ENCODE data around the gene RUBCNL.

The RUBCNL gene

GRCh38 chr13:46367617-46368327, 19.3 kb downstream of the RUBCNL start:
- H3K9me3 ChIP-seq (replicated peaks; ENCODE audit: insufficient read depth, low read length), result no peaks in the 10 kb centered on the region
- H3K4me1 ChIP-seq (ENCODE audit: low read length), result peaks cover 16% of the 10 kb centered on the region
- H3K9ac ChIP-seq (ENCODE audit: low read length), result no peak overlapping the region
- H4K20me1 ChIP-seq (ENCODE audit: insufficient read depth, low read length), result no peaks in the 10 kb centered on the region
- H3K36me3 ChIP-seq (replicated peaks; ENCODE audit: insufficient read depth, low read length), result no peaks in the 10 kb centered on the region
- no peaks in the 10 kb centered on the region for H3K79me2 ChIP-seq (ENCODE audit: low read length)
- no peaks in the 10 kb centered on the region for H3K27me3 ChIP-seq (replicated peaks; ENCODE audit: insufficient read depth, low read length)
- H3K9me2 ChIP-seq (replicated peaks; ENCODE audit: insufficient read depth, low read length), result no peaks in the 10 kb centered on the region
- no peak overlapping the region for H3K27ac ChIP-seq (ENCODE audit: low read length)
- H3F3A ChIP-seq (ENCODE audit: insufficient read depth, low read length), result no peaks in the 10 kb centered on the region; the same call in 1 of the 2 replicates
- no peak for DNase-seq
- TF ChIP-seq CTCF (IDR thresholded peaks at IDR 0.05; ENCODE audit: low read length) (no peak), EZH2phosphoT487 (IDR thresholded peaks at IDR 0.05; ENCODE audit: low read length) (no peak), EZH2 (optimal IDR thresholded peaks at IDR 0.05; ENCODE audit: low read depth, low read length) (no peak)
- no peak overlapping the region for H3K4me3 ChIP-seq (ENCODE audit: low read length)
- H3K4me2 ChIP-seq (ENCODE audit: low read depth, low read length), result no peak overlapping the region
- H2AFZ ChIP-seq (ENCODE audit: low read length), result no peak overlapping the region

GRCh38 chr13:46361276-46361934, 25.6 kb downstream of the RUBCNL start:
- H3K4me3 ChIP-seq (ENCODE audit: low read length), result no peak overlapping the region
- no peaks in the 10 kb centered on the region for H3K9me2 ChIP-seq (replicated peaks; ENCODE audit: insufficient read depth, low read length)
- no peaks in the 10 kb centered on the region for H3K4me1 ChIP-seq (ENCODE audit: low read length)
- no peak overlapping the region for H3K27ac ChIP-seq (ENCODE audit: low read length)
- H3K9ac ChIP-seq (ENCODE audit: low read length), result no peak overlapping the region
- no peaks in the 10 kb centered on the region for H3K36me3 ChIP-seq (replicated peaks; ENCODE audit: insufficient read depth, low read length)
- TF ChIP-seq CTCF (IDR thresholded peaks at IDR 0.05; ENCODE audit: low read length) (no peak), EZH2 (optimal IDR thresholded peaks at IDR 0.05; ENCODE audit: low read depth, low read length) (no peak), EZH2phosphoT487 (IDR thresholded peaks at IDR 0.05; ENCODE audit: low read length) (no peak)
- no peak overlapping the region for H3K4me2 ChIP-seq (ENCODE audit: low read depth, low read length)
- H3K79me2 ChIP-seq (ENCODE audit: low read length), result no peaks in the 10 kb centered on the region
- H4K20me1 ChIP-seq (ENCODE audit: insufficient read depth, low read length), result no peaks in the 10 kb centered on the region
- no peak for DNase-seq
- H3K9me3 ChIP-seq (replicated peaks; ENCODE audit: insufficient read depth, low read length), result no peaks in the 10 kb centered on the region
- no peak overlapping the region for H2AFZ ChIP-seq (ENCODE audit: low read length)
- no peaks in the 10 kb centered on the region for H3F3A ChIP-seq (ENCODE audit: insufficient read depth, low read length)
- H3K27me3 ChIP-seq (replicated peaks; ENCODE audit: insufficient read depth, low read length), result no peaks in the 10 kb centered on the region

GRCh38 chr13:46360604-46361003, 26.4 kb downstream of the RUBCNL start:
- Histone ChIP-seq H3K79me2 (ENCODE audit: low read length) (no peaks in the 10 kb centered on the region), H3F3A (ENCODE audit: insufficient read depth, low read length) (no peaks in the 10 kb centered on the region), H3K4me2 (ENCODE audit: low read depth, low read length) (no peak overlapping the region), H3K9me3 (replicated peaks; ENCODE audit: insufficient read depth, low read length) (no peaks in the 10 kb centered on the region), H3K9ac (ENCODE audit: low read length) (no peak overlapping the region), H3K4me1 (ENCODE audit: low read length) (no peaks in the 10 kb centered on the region), H3K9me2 (replicated peaks; ENCODE audit: insufficient read depth, low read length) (no peaks in the 10 kb centered on the region), H3K27ac (ENCODE audit: low read length) (no peak overlapping the region), H3K4me3 (ENCODE audit: low read length) (no peak overlapping the region), H3K27me3 (replicated peaks; ENCODE audit: insufficient read depth, low read length) (no peaks in the 10 kb centered on the region), H3K36me3 (replicated peaks; ENCODE audit: insufficient read depth, low read length) (no peaks in the 10 kb centered on the region), H2AFZ (ENCODE audit: low read length) (no peak overlapping the region), H4K20me1 (ENCODE audit: insufficient read depth, low read length) (no peaks in the 10 kb centered on the region)
- no peak for DNase-seq
- TF ChIP-seq CTCF (IDR thresholded peaks at IDR 0.05; ENCODE audit: low read length) (no peak), EZH2phosphoT487 (IDR thresholded peaks at IDR 0.05; ENCODE audit: low read length) (no peak), EZH2 (optimal IDR thresholded peaks at IDR 0.05; ENCODE audit: low read depth, low read length) (no peak)
